C4-2B (cell line): ENCODE measurements around the gene CDK6.

Experiments
- CTCF ChIP-seq: fragments of 450-650 bp; conservative IDR thresholded peaks from 2 replicates; pipeline ENCODE4 v1.5.1; 2017; ENCODE audit warnings: mild to moderate bottlenecking
- ZFX ChIP-seq: fragments of 450-650 bp; IDR thresholded peaks from 2 replicates; pipeline ENCODE4 v1.6.1; 2017

- no peak for TF ChIP-seq CTCF
- TF ChIP-seq ZFX: no peak
Observed at GRCh38 chr7:92661651-92662050, 174.7 kb downstream of the CDK6 start.
